Measurements from ENCODE around the gene CDHR3. TPM values are rescaled to one million over a fixed set of nuclear protein-coding genes. Genes with fewer than 3 reads are reported as not detected.
"Not testable (repeated sequence)": the region's sequence is repeated elsewhere in the genome, so short reads cannot be mapped to it uniquely, and the experiment has no call there.

Gene CDHR3
- total RNA-seq, 2 experiments from 2014 or later: 0.57 to 0.85 TPM

GRCh38 chr7:105975770-105976417, 12.8 kb downstream of the CDHR3 start:
- ChIA-PET CTCF (no interaction called here), POLR2A (no interaction called here)
- no peaks in the 10 kb centered on the region for H3K9me3 Mint-ChIP-seq
- no peak overlapping the region for H3K27ac Mint-ChIP-seq
- no peaks in the 10 kb centered on the region for H3K36me3 Mint-ChIP-seq
- no peaks in the 10 kb centered on the region for H3K27me3 Mint-ChIP-seq
- intact Hi-C loops (cut with micrococcal nuclease): no loop called here
- no peak for DNase-seq
- H3K4me3 Mint-ChIP-seq: no peak overlapping the region
- no peaks in the 10 kb centered on the region for H3K4me1 Mint-ChIP-seq (ENCODE audit: low read depth)

GRCh38 chr7:105976868-105977267, 13.8 kb downstream of the CDHR3 start:
- no peak overlapping the region for H3K27ac Mint-ChIP-seq
- no peak overlapping the region for H3K4me3 Mint-ChIP-seq
- CTCF ChIA-PET: no interaction called here
- intact Hi-C loops (cut with micrococcal nuclease): no loop called here
- H3K4me1 Mint-ChIP-seq (ENCODE audit: low read depth): no peaks in the 10 kb centered on the region
- no peaks in the 10 kb centered on the region for H3K27me3 Mint-ChIP-seq
- POLR2A ChIA-PET: no interaction called here
- no peaks in the 10 kb centered on the region for H3K9me3 Mint-ChIP-seq
- DNase-seq: no peak
- H3K36me3 Mint-ChIP-seq: no peaks in the 10 kb centered on the region

- CTCF ChIA-PET: no interaction called here
- intact Hi-C loops (cut with micrococcal nuclease): no loop called here
- POLR2A ChIA-PET: no interaction called here
- no peak for DNase-seq
- no peaks in the 10 kb centered on the region for H3K4me1 Mint-ChIP-seq (ENCODE audit: low read depth)
- H3K9me3 Mint-ChIP-seq: no peaks in the 10 kb centered on the region
- no peaks in the 10 kb centered on the region for H3K27me3 Mint-ChIP-seq
- H3K4me3 Mint-ChIP-seq: no peak overlapping the region
- H3K27ac Mint-ChIP-seq: no peak overlapping the region
- H3K36me3 Mint-ChIP-seq: no peaks in the 10 kb centered on the region
These were observed 15.0 kb downstream of the CDHR3 start for GRCh38 chr7:105978035-105978434.

GRCh38 chr7:105978974-105979373, 15.9 kb downstream of the CDHR3 start:
- intact Hi-C loops (cut with micrococcal nuclease): no loop called here
- Mint-ChIP-seq H3K4me1 (ENCODE audit: low read depth) (no peaks in the 10 kb centered on the region), H3K27me3 (no peaks in the 10 kb centered on the region), H3K27ac (no peak overlapping the region), H3K4me3 (no peak overlapping the region), H3K9me3 (no peaks in the 10 kb centered on the region), H3K36me3 (no peaks in the 10 kb centered on the region)
- POLR2A ChIA-PET: no interaction called here
- CTCF ChIA-PET: no interaction called here
- DNase-seq: no peak

- POLR2A ChIA-PET: no interaction called here
- Mint-ChIP-seq H3K27ac (no peak overlapping the region), H3K36me3 (no peaks in the 10 kb centered on the region), H3K4me3 (no peak overlapping the region), H3K9me3 (no peaks in the 10 kb centered on the region), H3K27me3 (no peaks in the 10 kb centered on the region), H3K4me1 (ENCODE audit: low read depth) (no peaks in the 10 kb centered on the region)
- intact Hi-C loops (cut with micrococcal nuclease): no loop called here
- CTCF ChIA-PET: no interaction called here
- no peak for DNase-seq
These were observed 16.3 kb downstream of the CDHR3 start for GRCh38 chr7:105979405-105979804.

GRCh38 chr7:105980645-105981396, 17.8 kb downstream of the CDHR3 start:
- no peak for DNase-seq
- ChIA-PET POLR2A (no interaction called here), CTCF (no interaction called here)
- no peak overlapping the region for H3K4me3 Mint-ChIP-seq
- H3K9me3 Mint-ChIP-seq: no peaks in the 10 kb centered on the region
- H3K4me1 Mint-ChIP-seq (ENCODE audit: low read depth): no peaks in the 10 kb centered on the region
- no peaks in the 10 kb centered on the region for H3K36me3 Mint-ChIP-seq
- no peaks in the 10 kb centered on the region for H3K27me3 Mint-ChIP-seq
- intact Hi-C loops (cut with micrococcal nuclease): no loop called here
- H3K27ac Mint-ChIP-seq: no peak overlapping the region

GRCh38 chr7:105982388-105982787, 19.3 kb downstream of the CDHR3 start:
- no peak overlapping the region for H3K4me3 Mint-ChIP-seq
- no peaks in the 10 kb centered on the region for H3K27me3 Mint-ChIP-seq
- H3K27ac Mint-ChIP-seq: no peak overlapping the region
- no peaks in the 10 kb centered on the region for H3K36me3 Mint-ChIP-seq
- no peaks in the 10 kb centered on the region for H3K4me1 Mint-ChIP-seq (ENCODE audit: low read depth)
- intact Hi-C loops (cut with micrococcal nuclease): no loop called here
- H3K9me3 Mint-ChIP-seq: no peaks in the 10 kb centered on the region
- POLR2A ChIA-PET: no interaction called here
- CTCF ChIA-PET: interaction anchor here (0.7 kb wide), 1 partner anchor 26 kb away, joined by 3 read pairs; no protein-coding TSS in a partner anchor
- no peak for DNase-seq

- H3K27me3 Mint-ChIP-seq; H3K27ac Mint-ChIP-seq; H3K9me3 Mint-ChIP-seq; H3K36me3 Mint-ChIP-seq; H3K4me3 Mint-ChIP-seq; intact Hi-C loops (cut with micrococcal nuclease); DNase-seq; H3K4me1 Mint-ChIP-seq (ENCODE audit: low read depth); CTCF ChIA-PET: not testable (repeated sequence)
- POLR2A ChIA-PET: interaction anchor here (0.6 kb wide), 1 partner anchor 106 kb away, joined by 3 read pairs; no protein-coding TSS in a partner anchor
These were observed 21.7 kb downstream of the CDHR3 start for GRCh38 chr7:105984808-105985207.

- intact Hi-C loops (cut with micrococcal nuclease): no loop called here
- POLR2A ChIA-PET: interaction anchor here (0.6 kb wide), 1 partner anchor 107 kb away, joined by 3 read pairs; no protein-coding TSS in a partner anchor
- no peaks in the 10 kb centered on the region for H3K9me3 Mint-ChIP-seq
- no peaks in the 10 kb centered on the region for H3K36me3 Mint-ChIP-seq
- no peak overlapping the region for H3K27ac Mint-ChIP-seq
- no peak overlapping the region for H3K4me3 Mint-ChIP-seq
- no peak for DNase-seq
- H3K27me3 Mint-ChIP-seq: no peaks in the 10 kb centered on the region
- CTCF ChIA-PET: no interaction called here
- no peaks in the 10 kb centered on the region for H3K4me1 Mint-ChIP-seq (ENCODE audit: low read depth)
These were observed 22.2 kb downstream of the CDHR3 start for GRCh38 chr7:105985229-105985628.

GRCh38 chr7:105985672-105986215, 22.7 kb downstream of the CDHR3 start:
- H3K9me3 Mint-ChIP-seq: no peaks in the 10 kb centered on the region
- H3K4me3 Mint-ChIP-seq: no peak overlapping the region
- H3K27me3 Mint-ChIP-seq: no peaks in the 10 kb centered on the region
- H3K27ac Mint-ChIP-seq: no peak overlapping the region
- ChIA-PET POLR2A (interaction anchor here (0.6 kb wide), 1 partner anchor 617 kb away, joined by 4 read pairs; no protein-coding TSS in a partner anchor), CTCF (no interaction called here)
- intact Hi-C loops (cut with micrococcal nuclease): no loop called here
- no peak for DNase-seq
- no peaks in the 10 kb centered on the region for H3K36me3 Mint-ChIP-seq
- H3K4me1 Mint-ChIP-seq (ENCODE audit: low read depth): no peaks in the 10 kb centered on the region

GRCh38 chr7:105987046-105987445, 24.0 kb downstream of the CDHR3 start:
- Mint-ChIP-seq H3K4me1 (ENCODE audit: low read depth) (no peaks in the 10 kb centered on the region), H3K36me3 (no peaks in the 10 kb centered on the region), H3K4me3 (no peak overlapping the region), H3K27ac (no peak overlapping the region), H3K27me3 (no peaks in the 10 kb centered on the region), H3K9me3 (no peaks in the 10 kb centered on the region)
- CTCF ChIA-PET: interaction anchor here (1.5 kb wide), 1 partner anchor 226 kb away, joined by 3 read pairs; no protein-coding TSS in a partner anchor
- POLR2A ChIA-PET: interaction anchor here (0.8 kb wide), 1 partner anchor 60 kb away, joined by 3 read pairs; no protein-coding TSS in a partner anchor
- DNase-seq: no peak
- intact Hi-C loops (cut with micrococcal nuclease): no loop called here

- intact Hi-C loops (cut with micrococcal nuclease): no loop called here
- H3K4me1 Mint-ChIP-seq (ENCODE audit: low read depth): no peaks in the 10 kb centered on the region
- no peaks in the 10 kb centered on the region for H3K9me3 Mint-ChIP-seq
- H3K4me3 Mint-ChIP-seq: no peak overlapping the region
- no peak overlapping the region for H3K27ac Mint-ChIP-seq
- H3K27me3 Mint-ChIP-seq: no peaks in the 10 kb centered on the region
- CTCF ChIA-PET: interaction anchor here (1.5 kb wide), 1 partner anchor 228 kb away, joined by 3 read pairs; no protein-coding TSS in a partner anchor
- H3K36me3 Mint-ChIP-seq: no peaks in the 10 kb centered on the region
- POLR2A ChIA-PET: no interaction called here
- no peak for DNase-seq
These were observed 25.2 kb downstream of the CDHR3 start for GRCh38 chr7:105988276-105988675.

Measured in activated CD4-positive, alpha-beta memory T cell treated with anti-CD3 and anti-CD28 coated beads for 36 hours (primary cell).